Measurements from ENCODE around the gene SRF. TPM values are rescaled to one million over a fixed set of nuclear protein-coding genes. Genes with fewer than 3 reads are reported as not detected.
A peak's percentile ranks its signal among the peaks of the same experiment; 100 is the strongest.

SRF gene
- total RNA-seq, 3 donors from 2014 or later (not counting 1 experiment from before 2014, with no cell fraction given) = 31.6 to 33.0 (median 32.0) TPM

DNA sequence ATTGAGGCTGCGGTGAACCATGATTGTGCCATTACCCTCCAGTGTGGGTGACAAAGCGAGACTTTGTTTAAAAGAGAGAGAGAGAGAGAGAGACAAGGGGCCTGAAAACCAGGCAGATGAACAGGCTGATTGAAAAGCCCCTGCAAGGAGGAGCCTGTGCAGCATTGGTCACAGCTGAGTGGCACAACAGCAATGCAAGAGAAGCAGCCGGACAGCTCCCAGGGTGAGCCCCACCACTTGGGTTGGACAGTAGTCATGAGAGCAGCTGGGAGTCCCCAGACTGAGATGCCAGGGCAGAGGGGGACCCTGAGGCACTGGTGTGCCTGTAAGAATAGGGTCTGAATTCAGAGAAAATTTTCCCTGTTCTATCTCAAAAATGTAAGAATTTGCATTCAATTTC lies 48.0 kb downstream of the SRF start:
- Mint-ChIP-seq H3K4me1 (peaks cover 4% of the 10 kb centered on the region in 2 donors), H3K9me3 (no peaks in the 10 kb centered on the region), H3K27me3 (ENCODE audit: low read depth in 2 of 2) (no peaks in the 10 kb centered on the region), H3K4me3 (no peak overlapping the region), H3K36me3 (peaks cover 5% of the 10 kb centered on the region), H3K27ac (no peak overlapping the region)
- intact Hi-C loops (cut with micrococcal nuclease) = no loop called here
- no peak overlapping the region for H3K4me3 ChIP-seq (ENCODE audit: low read length)
- DNase-seq (no peak), ATAC-seq (no peak)
- peaks cover 21% of the 10 kb centered on the region for H3K36me3 ChIP-seq (ENCODE audit: control insufficient read depth, insufficient read depth, low read length)
- TF ChIP-seq, protein P1, sequence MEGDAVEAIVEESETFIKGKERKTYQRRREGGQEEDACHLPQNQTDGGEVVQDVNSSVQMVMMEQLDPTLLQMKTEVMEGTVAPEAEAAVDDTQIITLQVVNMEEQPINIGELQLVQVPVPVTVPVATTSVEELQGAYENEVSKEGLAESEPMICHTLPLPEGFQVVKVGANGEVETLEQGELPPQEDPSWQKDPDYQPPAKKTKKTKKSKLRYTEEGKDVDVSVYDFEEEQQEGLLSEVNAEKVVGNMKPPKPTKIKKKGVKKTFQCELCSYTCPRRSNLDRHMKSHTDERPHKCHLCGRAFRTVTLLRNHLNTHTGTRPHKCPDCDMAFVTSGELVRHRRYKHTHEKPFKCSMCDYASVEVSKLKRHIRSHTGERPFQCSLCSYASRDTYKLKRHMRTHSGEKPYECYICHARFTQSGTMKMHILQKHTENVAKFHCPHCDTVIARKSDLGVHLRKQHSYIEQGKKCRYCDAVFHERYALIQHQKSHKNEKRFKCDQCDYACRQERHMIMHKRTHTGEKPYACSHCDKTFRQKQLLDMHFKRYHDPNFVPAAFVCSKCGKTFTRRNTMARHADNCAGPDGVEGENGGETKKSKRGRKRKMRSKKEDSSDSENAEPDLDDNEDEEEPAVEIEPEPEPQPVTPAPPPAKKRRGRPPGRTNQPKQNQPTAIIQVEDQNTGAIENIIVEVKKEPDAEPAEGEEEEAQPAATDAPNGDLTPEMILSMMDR (IDR thresholded peaks at IDR 0.05) = no peak
- no peaks in the 10 kb centered on the region for H3K9me3 ChIP-seq (ENCODE audit: control insufficient read depth, insufficient read depth, low read length)
- 94% methylated on average over 3 of the region's 3 CpGs for WGBS (ENCODE audit: insufficient coverage)
- H3K27me3 ChIP-seq (ENCODE audit: control insufficient read depth, insufficient read depth, low read length) = no peaks in the 10 kb centered on the region
- peaks cover 6% of the 10 kb centered on the region for H3K4me1 ChIP-seq (ENCODE audit: control insufficient read depth, insufficient read depth, low read length)
- no peak overlapping the region for H3K27ac ChIP-seq (ENCODE audit: low read length)

- Histone ChIP-seq H3K4me3 (ENCODE audit: low read length) (no peak overlapping the region), H3K36me3 (ENCODE audit: control insufficient read depth, insufficient read depth, low read length) (peaks cover 21% of the 10 kb centered on the region), H3K4me1 (ENCODE audit: control insufficient read depth, insufficient read depth, low read length) (peaks cover 13% of the 10 kb centered on the region), H3K27me3 (ENCODE audit: control insufficient read depth, insufficient read depth, low read length) (no peaks in the 10 kb centered on the region), H3K27ac (ENCODE audit: low read length) (no peak overlapping the region), H3K9me3 (ENCODE audit: control insufficient read depth, insufficient read depth, low read length) (no peaks in the 10 kb centered on the region)
- WGBS (ENCODE audit: insufficient coverage) = 96% methylated on average over 7 of the region's 7 CpGs
- ATAC-seq (no peak), DNase-seq (no peak)
- TF ChIP-seq, protein P1 (IDR thresholded peaks at IDR 0.05) = no peak
- Mint-ChIP-seq H3K36me3 (peaks cover 5% of the 10 kb centered on the region), H3K4me1 (peaks cover 10% of the 10 kb centered on the region in 2 donors), H3K27me3 (ENCODE audit: low read depth in 2 of 2) (no peaks in the 10 kb centered on the region), H3K27ac (no peak overlapping the region), H3K4me3 (no peak overlapping the region), H3K9me3 (no peaks in the 10 kb centered on the region)
- intact Hi-C loops (cut with micrococcal nuclease) = no loop called here
Observed at GRCh38 chr6:43219814-43220213, 48.7 kb downstream of the SRF start.

GRCh38 chr6:43220439-43220951 lies 49.4 kb downstream of the SRF start:
- Mint-ChIP-seq H3K4me1 (peaks cover 10% of the 10 kb centered on the region in 2 donors), H3K27ac (peak overlapping the region in 1 of 2 donors; percentile 72), H3K4me3 (no peak overlapping the region), H3K36me3 (peaks cover 5% of the 10 kb centered on the region), H3K9me3 (no peaks in the 10 kb centered on the region), H3K27me3 (ENCODE audit: low read depth in 2 of 2) (no peaks in the 10 kb centered on the region)
- H3K4me1 ChIP-seq (ENCODE audit: control insufficient read depth, insufficient read depth, low read length) = peaks cover 19% of the 10 kb centered on the region
- no peak overlapping the region for H3K27ac ChIP-seq (ENCODE audit: low read length)
- 95% methylated on average over 16 of the region's 16 CpGs for WGBS (ENCODE audit: insufficient coverage)
- H3K9me3 ChIP-seq (ENCODE audit: control insufficient read depth, insufficient read depth, low read length) = no peaks in the 10 kb centered on the region
- intact Hi-C loops (cut with micrococcal nuclease) = no loop called here
- no peak overlapping the region for H3K4me3 ChIP-seq (ENCODE audit: low read length)
- no peak for DNase-seq
- TF ChIP-seq, protein P1 (IDR thresholded peaks at IDR 0.05) = no peak
- peaks cover 21% of the 10 kb centered on the region for H3K36me3 ChIP-seq (ENCODE audit: control insufficient read depth, insufficient read depth, low read length)
- H3K27me3 ChIP-seq (ENCODE audit: control insufficient read depth, insufficient read depth, low read length) = no peaks in the 10 kb centered on the region
- no peak for ATAC-seq

All from natural killer cell (primary cell).